Inferior parietal cortex (tissue), 1 donor: Measurements from ENCODE around the gene CRYZL1.
"Not testable (repeated sequence)": the region's sequence is repeated elsewhere in the genome, so short reads cannot be mapped to it uniquely, and the experiment has no call there.

Source experiments
- DNase-seq: peaks from one replicate; pipeline ENCODE4 v3.0.0-alpha.2; 2016; ENCODE audit errors: extremely low spot score

CRYZL1 gene

GRCh38 chr21:33626151-33626550 is 15.4 kb downstream of the CRYZL1 start:
- not testable (repeated sequence) for DNase-seq

- no peak for DNase-seq
These were observed 19.3 kb downstream of the CRYZL1 start for GRCh38 chr21:33622253-33622652.

DNA sequence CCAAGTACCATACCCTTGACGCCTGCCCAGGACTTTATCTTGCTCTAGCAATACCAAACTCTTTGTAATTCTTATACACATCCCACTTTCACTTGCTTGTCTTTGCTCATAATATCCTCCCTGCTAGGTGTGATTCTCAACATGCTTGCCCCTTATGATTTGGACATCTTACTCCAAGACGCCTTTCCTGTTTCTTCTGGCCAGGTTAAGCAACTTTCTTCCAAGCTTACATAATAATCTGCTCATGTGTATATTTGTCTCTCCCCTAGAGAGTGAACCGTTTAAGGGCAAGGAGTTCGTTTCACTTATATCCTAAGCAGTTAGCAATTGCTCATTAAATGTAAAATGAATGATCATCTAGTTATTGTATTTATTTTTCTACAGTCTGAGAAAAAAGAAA is 21.8 kb downstream of the CRYZL1 start:
- DNase-seq, result no peak

GRCh38 chr21:33618407-33618806 is 23.1 kb downstream of the CRYZL1 start:
- DNase-seq, result no peak

GRCh38 chr21:33617565-33617964 is 24.0 kb downstream of the CRYZL1 start:
- DNase-seq, result not testable (repeated sequence)

DNA sequence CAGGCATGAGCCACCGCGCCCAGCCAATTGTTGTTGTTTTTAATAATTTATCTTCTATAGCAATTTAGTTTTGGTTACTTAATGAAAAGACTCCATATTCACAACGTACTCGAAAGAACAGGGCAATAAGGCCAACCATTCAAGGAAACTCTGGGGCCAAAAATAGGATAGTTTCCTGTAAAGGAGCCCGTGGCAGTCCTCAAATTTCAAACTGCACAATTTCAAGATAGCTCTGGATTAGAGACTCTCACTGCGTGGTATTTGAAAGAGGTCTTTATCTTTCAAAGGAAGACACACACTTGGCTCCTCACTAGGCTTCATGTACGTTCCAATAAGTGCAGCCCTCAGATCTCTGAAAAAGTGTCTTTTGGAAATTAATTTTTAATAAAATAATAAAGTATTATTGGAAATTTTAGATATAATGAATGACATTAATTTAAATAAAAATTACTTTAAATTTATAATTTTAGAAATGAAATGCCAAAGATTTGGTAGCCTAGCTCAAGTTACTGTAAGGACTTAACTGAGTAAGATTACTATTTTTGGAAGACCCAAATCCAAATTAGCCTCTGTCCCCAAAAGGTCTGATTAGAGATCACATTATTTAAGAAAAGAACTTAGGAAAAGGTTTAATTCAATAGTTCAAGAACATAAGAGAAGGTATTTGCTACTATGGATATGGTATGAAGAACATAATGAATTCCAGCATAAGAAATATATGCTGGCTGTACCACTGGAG is 30.4 kb downstream of the CRYZL1 start:
- no peak for DNase-seq

DNA sequence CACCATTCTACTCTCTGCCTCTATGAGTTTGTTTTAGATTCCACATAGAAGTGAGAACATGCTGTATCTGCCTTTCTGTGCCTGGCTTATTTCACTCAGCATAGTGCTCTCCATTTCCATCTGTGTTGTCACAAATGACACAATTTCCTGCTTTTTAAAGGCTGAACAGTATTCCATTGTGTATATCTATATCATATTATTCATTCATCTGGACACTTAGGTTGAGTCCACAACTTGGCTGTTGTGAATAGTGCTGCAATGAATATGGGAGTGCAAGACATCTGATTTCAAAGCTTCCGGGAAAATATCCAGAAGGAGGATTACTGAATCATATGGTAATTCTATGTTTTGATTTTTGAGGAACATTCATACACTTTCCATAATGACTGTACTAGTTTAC is 33.0 kb downstream of the CRYZL1 start:
- no peak for DNase-seq

DNA sequence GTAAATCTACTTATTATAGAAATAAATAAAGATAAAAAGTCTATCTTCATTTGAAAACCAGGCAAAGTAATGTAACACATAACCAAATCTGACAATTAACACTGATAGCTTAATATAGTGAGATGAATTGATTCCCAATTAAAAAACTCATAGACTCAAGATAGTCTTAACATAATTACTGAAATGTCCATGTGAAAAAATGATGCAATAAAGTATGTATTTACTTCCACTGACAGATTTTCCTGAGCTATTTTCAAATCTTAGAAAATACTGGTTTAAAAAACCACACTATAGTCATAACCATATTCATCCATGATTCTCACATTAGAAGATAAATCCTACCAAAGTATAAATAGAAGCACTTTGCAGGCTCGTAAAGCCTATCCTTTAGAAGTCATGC is 43.5 kb downstream of the CRYZL1 start:
- DNase-seq, result no peak

DNA sequence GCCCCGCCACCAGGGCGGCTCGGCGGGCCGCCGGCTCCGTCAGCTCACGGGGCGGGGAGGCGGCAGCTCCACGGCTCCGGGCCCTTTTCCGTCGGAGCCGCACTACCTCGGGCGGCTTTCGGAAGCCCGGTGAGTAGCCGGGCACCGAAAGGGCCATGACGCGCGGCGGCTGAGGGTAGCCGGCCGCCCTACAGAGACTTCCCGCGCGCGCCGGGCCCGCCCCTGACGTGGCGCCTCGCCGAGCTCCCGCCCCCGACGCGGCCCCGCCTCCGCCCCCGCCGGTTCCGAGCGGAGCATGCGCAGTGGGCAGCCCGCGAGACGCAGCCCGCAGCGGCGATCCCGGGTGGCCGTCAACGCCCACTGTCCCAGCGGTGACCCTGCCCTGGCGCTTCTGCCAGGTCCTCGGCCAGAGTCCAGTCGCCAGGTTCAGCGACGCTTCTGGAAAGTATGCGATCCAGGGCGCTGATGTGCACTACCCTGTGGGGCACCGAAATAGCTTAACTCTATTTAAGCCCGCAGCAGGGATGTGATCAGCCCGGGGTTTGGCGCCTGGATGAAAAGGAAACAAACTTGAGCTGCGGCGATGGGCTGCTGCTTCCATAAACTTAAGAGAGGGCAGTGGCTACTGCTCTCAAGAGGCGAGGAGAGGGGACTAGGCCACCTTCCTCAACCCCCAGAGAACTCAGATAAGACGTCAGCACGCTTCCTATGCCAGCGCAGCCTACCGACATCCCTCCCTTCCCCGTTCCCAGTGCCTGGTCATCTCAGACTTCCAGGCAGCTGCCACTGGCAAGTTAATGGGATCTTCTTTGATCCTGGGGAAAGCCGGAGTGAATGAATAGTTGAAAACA is 52.8 kb downstream of the CRYZL1 start, which contains the start of gene DONSON:
Gene DONSON, minus strand, starts transcription at position 200 of the 851 bp plus-strand sequence. Its CDS starts 43 bp downstream, at position 157.
- DNase-seq, result peak; percentile 86

DNA sequence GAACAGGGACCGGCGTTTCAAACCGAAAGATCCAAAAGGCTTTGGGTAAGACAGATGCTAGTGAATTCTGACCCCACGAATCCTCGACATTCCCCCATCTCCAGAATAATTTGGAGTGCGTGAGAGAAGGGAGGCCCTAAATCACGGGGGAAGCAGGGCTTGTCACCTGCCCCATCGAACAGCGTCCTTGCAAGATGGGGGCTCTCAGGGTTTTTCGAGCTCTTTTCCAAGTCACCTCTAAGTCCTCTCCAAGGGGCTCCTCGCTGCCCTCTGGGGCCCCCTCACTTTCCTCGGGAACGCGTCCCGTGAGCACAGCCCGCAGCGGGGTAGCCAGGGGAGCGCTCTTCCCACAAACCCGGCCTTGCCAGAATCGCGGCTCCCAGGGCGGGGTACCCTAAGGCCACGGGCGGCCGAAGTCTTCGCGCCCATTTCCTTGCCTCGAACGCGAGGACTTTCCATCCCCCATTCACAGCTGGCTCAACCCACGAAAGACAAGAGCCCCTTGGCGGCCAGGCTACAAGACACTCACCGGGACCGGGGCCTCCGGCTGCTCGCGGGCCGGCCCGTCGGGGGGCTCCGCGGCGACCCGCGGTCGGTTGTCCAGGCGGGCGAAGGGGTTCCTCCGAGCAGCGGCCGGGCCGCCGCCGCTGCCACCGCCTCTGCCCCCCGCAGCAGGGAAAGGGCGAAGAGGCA is 53.6 kb downstream of the CRYZL1 start:
- DNase-seq, result peak; percentile 21

GRCh38 chr21:33586927-33587326 is 54.6 kb downstream of the CRYZL1 start:
- no peak for DNase-seq

- no peak for DNase-seq
These were observed 57.1 kb downstream of the CRYZL1 start for GRCh38 chr21:33584455-33584854.

- no peak for DNase-seq
These were observed 62.5 kb downstream of the CRYZL1 start for GRCh38 chr21:33578959-33579542.

DNA sequence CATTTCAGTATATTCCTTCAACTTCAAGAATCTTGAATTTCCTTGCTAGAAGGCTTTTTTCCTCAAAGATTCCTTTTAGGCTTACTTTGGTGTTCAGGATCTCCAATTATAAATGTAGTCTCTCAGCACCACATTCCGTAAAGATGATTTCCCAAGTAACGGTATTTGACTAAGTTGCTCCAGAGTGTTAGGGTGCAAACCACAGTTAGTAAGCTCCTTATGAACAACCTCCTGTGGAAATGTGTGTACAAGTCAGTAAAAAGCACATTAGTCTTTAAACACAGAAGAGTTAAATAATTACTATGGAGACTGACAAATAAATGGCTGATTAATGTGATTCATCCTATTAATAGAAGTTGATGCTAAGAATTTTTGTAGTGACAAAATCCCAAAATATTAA is 63.3 kb downstream of the CRYZL1 start:
- DNase-seq, result no peak

DNA sequence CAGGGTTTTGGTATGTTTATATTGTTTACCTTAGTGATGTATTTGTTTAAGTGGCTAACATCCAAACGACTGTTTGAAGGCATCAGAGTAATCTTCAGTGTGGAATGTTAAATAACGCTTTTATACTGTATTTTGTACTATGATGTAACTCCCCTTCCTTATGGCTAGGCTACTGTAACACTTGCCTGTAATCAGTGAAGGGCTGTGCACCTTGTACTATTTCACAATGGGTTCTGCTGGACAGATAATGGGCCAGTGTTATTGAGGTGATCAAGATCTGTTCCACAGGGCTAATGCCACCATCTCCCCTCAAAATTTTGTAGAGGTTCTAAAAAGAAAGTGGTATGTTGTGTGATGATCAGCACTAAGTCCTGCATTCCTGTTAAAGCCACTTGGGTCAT is 64.8 kb downstream of the CRYZL1 start:
- not testable (repeated sequence) for DNase-seq

- DNase-seq, result no peak
These were observed 69.2 kb downstream of the CRYZL1 start for GRCh38 chr21:33572350-33572749.

- no peak for DNase-seq
These were observed 71.5 kb downstream of the CRYZL1 start for GRCh38 chr21:33569991-33570390.

DNA sequence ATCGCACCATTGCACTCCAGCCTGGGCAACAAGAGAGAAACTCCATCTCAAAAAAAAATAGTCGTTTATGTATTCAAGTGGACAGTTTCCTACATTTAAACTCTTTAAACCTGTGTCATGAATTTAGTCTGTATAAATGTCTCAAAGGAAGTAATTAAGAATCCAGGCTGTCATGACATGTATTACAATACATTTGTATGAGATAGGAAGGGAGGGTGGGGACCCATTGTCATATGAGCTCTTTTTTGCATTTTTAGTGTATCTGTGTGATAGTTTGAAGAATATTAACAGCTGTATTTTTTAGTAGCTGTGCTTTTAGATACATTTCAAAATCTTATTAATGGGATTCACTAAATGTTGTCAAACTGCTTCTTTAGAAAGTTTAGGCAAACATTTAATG is 73.1 kb downstream of the CRYZL1 start:
- DNase-seq, result no peak

GRCh38 chr21:33567914-33568313 is 73.6 kb downstream of the CRYZL1 start:
- no peak for DNase-seq

DNA sequence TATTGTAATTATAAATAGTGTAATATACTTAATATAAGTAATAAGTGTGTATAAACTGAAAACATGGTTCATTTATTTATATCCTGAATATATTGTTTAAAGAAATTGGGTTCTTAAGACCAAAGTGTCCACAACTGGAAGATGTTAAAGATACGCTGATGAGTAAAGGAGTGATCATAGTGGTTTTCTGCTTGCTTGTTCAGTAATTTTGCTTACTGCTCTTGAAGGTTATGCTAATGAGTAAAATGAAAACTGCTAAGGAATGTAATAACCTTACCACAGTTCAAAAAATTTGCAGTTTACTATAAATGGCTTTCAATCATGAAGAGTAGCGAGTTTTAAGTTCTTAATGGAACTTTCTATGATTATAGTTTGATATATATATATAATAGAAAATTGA is 75.0 kb downstream of the CRYZL1 start:
- DNase-seq, result no peak

DNA sequence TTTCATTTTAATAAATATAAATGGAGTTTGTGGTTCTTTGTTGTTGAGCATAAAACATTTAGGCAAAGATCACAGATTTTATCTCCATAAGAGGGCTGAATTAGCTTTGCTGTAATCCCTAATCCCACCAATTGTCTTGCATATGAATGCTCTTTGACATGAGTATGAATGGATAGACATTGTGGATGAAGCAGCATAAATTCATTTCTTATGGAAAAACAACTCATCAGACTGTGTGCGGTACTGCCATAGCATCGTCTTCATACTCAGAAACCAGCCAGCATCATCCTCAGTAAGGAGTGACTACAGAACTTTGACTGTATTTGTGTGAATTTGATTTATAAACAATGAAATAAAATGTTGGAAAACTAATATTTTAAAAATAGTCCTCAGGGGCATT is 79.2 kb downstream of the CRYZL1 start:
- DNase-seq, result no peak

DNA sequence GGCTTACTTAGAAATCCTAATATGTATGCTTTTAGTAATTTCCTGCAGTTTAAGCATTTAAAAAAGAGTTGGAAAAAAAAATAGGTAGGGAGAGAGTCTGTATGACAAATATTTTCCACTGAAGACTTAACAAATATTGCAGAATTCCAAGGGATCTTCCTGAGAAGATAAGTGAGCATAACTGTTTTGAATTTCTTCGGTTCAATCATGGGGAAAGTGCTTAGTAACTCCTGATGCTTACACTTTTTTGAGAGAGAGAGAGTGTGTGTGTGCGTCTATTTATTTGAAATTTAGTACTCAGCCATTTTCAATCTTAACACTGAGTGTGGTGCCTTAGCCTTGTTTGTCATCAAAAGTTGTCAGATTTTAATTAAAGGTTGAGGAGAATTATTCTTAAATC is 80.2 kb downstream of the CRYZL1 start:
- no peak for DNase-seq
